ENCODE results near the gene ERGIC1. TPM values are rescaled to one million over a fixed set of nuclear protein-coding genes. Genes with fewer than 3 reads are reported as not detected.

ERGIC1 gene
- total and polyA plus RNA-seq, 8 donors: 54.8 to 101 (median 75.6) TPM

GRCh38 chr5:172890659-172891058 is 56.6 kb downstream of the ERGIC1 start:
- Histone ChIP-seq H3K9me3 (no peaks in the 10 kb centered on the region), H3K36me3 (peaks cover 0 to 8% (median 0%) of the 10 kb centered on the region in 3 donors), H3K27ac (peak overlapping the region in 1 of 4 donors; percentile 8), H3K4me1 (peaks cover 19 to 20% (median 20%) of the 10 kb centered on the region in 3 donors), H3K4me3 (no peak overlapping the region), H3K27me3 (no peaks in the 10 kb centered on the region)
- ATAC-seq (no peak), FAIRE-seq (no peak), DNase-seq (peak in 1 of 6 donors; percentile 58)
- intact Hi-C loops (cut with DNase I): no loop called here
- TF ChIP-seq CTCF (IDR thresholded peaks at IDR 0.05): no peak
- WGBS, 2 donors: 87 to 91% methylated on average over 6 of the region's 6 CpGs

- ATAC-seq: peak; percentile 80 to 91 (median 84)
- peaks cover 0 to 8% (median 0%) of the 10 kb centered on the region in 3 donors for H3K36me3 ChIP-seq
- intact Hi-C loops (cut with DNase I): no loop called here
- peak overlapping the region; percentile 47 to 79 (median 71) for H3K27ac ChIP-seq
- H3K9me3 ChIP-seq: no peaks in the 10 kb centered on the region
- peaks cover 19 to 20% (median 20%) of the 10 kb centered on the region in 3 donors for H3K4me1 ChIP-seq
- H3K4me3 ChIP-seq: no peak overlapping the region
- no peaks in the 10 kb centered on the region for H3K27me3 ChIP-seq
- no peak for FAIRE-seq
- DNase-seq: peak; percentile 70 to 93 (median 84)
- TF ChIP-seq CTCF (IDR thresholded peaks at IDR 0.05): no peak
- 19 to 26% methylated on average over 7 of the region's 7 CpGs for WGBS, 2 donors
These were observed 57.8 kb downstream of the ERGIC1 start for GRCh38 chr5:172891716-172892421.

- no peak for FAIRE-seq
- H3K27ac ChIP-seq: peak overlapping the region; percentile 47 to 79 (median 71)
- no peak for TF ChIP-seq CTCF (IDR thresholded peaks at IDR 0.05)
- intact Hi-C loops (cut with DNase I): no loop called here
- peaks cover 17 to 20% (median 19%) of the 10 kb centered on the region in 3 donors for H3K4me1 ChIP-seq
- peak; percentile 12 to 54 (median 38) for ATAC-seq
- H3K27me3 ChIP-seq: no peaks in the 10 kb centered on the region
- H3K9me3 ChIP-seq: no peaks in the 10 kb centered on the region
- 47 to 62% methylated on average over 7 of the region's 7 CpGs for WGBS, 2 donors
- peaks cover 0 to 16% (median 0%) of the 10 kb centered on the region in 3 donors for H3K36me3 ChIP-seq
- no peak overlapping the region for H3K4me3 ChIP-seq
- peak in 2 of 6 donors; percentile 19 to 55 for DNase-seq
These were observed 58.7 kb downstream of the ERGIC1 start for GRCh38 chr5:172892713-172893112.

- no peak for FAIRE-seq
- no peak for ATAC-seq
- intact Hi-C loops (cut with DNase I): no loop called here
- no peaks in the 10 kb centered on the region for H3K9me3 ChIP-seq
- WGBS, 2 donors: 36 to 38% methylated on average over 7 of the region's 7 CpGs
- H3K36me3 ChIP-seq: peaks cover 0 to 20% (median 3%) of the 10 kb centered on the region in 3 donors
- TF ChIP-seq CTCF (IDR thresholded peaks at IDR 0.05): no peak
- peaks cover 17 to 20% (median 19%) of the 10 kb centered on the region in 3 donors for H3K4me1 ChIP-seq
- H3K27me3 ChIP-seq: no peaks in the 10 kb centered on the region
- no peak for DNase-seq
- no peak overlapping the region for H3K27ac ChIP-seq
- no peak overlapping the region for H3K4me3 ChIP-seq
These were observed 60.8 kb downstream of the ERGIC1 start for GRCh38 chr5:172894767-172895388.
